H9 (cell line): ENCODE data around the gene EIF4E1B. TPM values are rescaled to one million over a fixed set of nuclear protein-coding genes. Genes with fewer than 3 reads are reported as not detected.

Source experiments
- DNase-seq: peaks from one replicate; pipeline ENCODE4 v3.0.0-alpha.2; 2017
- H2AFZ ChIP-seq: one replicate; pipeline ENCODE4 v1.6.1; 2013; ENCODE audit warnings: mild to moderate bottlenecking, low read length, control low read depth, moderate library complexity
- H2AK5ac ChIP-seq: 2 replicates; pipeline ENCODE4 v1.6.1; 2013; ENCODE audit warnings: low read length, control low read depth, mixed read lengths; ENCODE audit not compliant: insufficient read length
- H2BK120ac ChIP-seq: one replicate; pipeline ENCODE4 v1.6.1; 2013; ENCODE audit warnings: low read depth, mild to moderate bottlenecking, low read length, control low read depth, inconsistent platforms; ENCODE audit not compliant: poor library complexity, severe bottlenecking
- H2BK12ac ChIP-seq: 2 replicates; pipeline ENCODE4 v1.6.1; 2013; ENCODE audit warnings: low read length, control low read depth, mixed read lengths, low read depth; ENCODE audit not compliant: insufficient read length
- H2BK15ac ChIP-seq: 2 replicates; pipeline ENCODE4 v1.6.1; 2013; ENCODE audit warnings: low read depth, low read length, control low read depth
- H2BK20ac ChIP-seq: one replicate; pipeline ENCODE4 v1.6.1; 2013; ENCODE audit warnings: low read depth, mild to moderate bottlenecking, low read length, control low read depth, inconsistent platforms; ENCODE audit not compliant: poor library complexity, severe bottlenecking
- H2BK5ac ChIP-seq: 2 replicates; pipeline ENCODE4 v1.6.1; 2013; ENCODE audit warnings: low read length, control low read depth, mixed read lengths; ENCODE audit not compliant: insufficient read length
- H3K14ac ChIP-seq: 2 replicates; pipeline ENCODE4 v1.6.1; 2013; ENCODE audit warnings: low read length, control low read depth; ENCODE audit not compliant: insufficient read depth
- H3K18ac ChIP-seq: 2 replicates; pipeline ENCODE4 v1.6.1; 2013; ENCODE audit warnings: low read depth, mild to moderate bottlenecking, mixed read lengths, low read length, control low read depth; ENCODE audit not compliant: insufficient read length
- H3K23ac ChIP-seq: 2 replicates; pipeline ENCODE4 v1.6.1; 2013; ENCODE audit warnings: low read length, control low read depth, mixed read lengths, low read depth; ENCODE audit not compliant: insufficient read length
- H3K23me2 ChIP-seq: 2 replicates; pipeline ENCODE4 v1.6.1; 2013; ENCODE audit warnings: low read depth, mild to moderate bottlenecking, mixed read lengths, low read length, control low read depth; ENCODE audit not compliant: insufficient read length, poor library complexity, severe bottlenecking
- H3K27ac ChIP-seq: 2 replicates; pipeline ENCODE4 v1.5.1; 2013; ENCODE audit warnings: low read length, control low read depth, mixed read lengths, low read depth; ENCODE audit not compliant: insufficient read length
- H3K27me3 ChIP-seq: 2 replicates; pipeline ENCODE4 v1.6.1; 2013; ENCODE audit warnings: low read length, control low read depth, inconsistent platforms; ENCODE audit not compliant: insufficient read depth
- H3K4ac ChIP-seq: 2 replicates; pipeline ENCODE4 v1.6.1; 2013; ENCODE audit warnings: low read depth, mild to moderate bottlenecking, control low read depth, inconsistent platforms, low read length, moderate library complexity
- H3K4me1 ChIP-seq: 2 replicates; pipeline ENCODE4 v1.6.1; 2013; ENCODE audit warnings: low read length, control low read depth, inconsistent platforms; ENCODE audit not compliant: insufficient read depth
- H3K4me2 ChIP-seq: 2 replicates; pipeline ENCODE4 v1.6.1; 2013; ENCODE audit warnings: low read length, control low read depth, mixed read lengths; ENCODE audit not compliant: insufficient read length, insufficient read depth
- H3K56ac ChIP-seq: 2 replicates; pipeline ENCODE4 v1.6.1; 2013; ENCODE audit warnings: low read depth, mild to moderate bottlenecking, mixed read lengths, low read length, control low read depth; ENCODE audit not compliant: insufficient read length
- H3K79me1 ChIP-seq: 2 replicates; pipeline ENCODE4 v1.6.1; 2013; ENCODE audit warnings: low read depth, mild to moderate bottlenecking, moderate library complexity, low read length, control low read depth, inconsistent platforms; ENCODE audit not compliant: insufficient read depth, poor library complexity, severe bottlenecking
- H3K79me2 ChIP-seq: 2 replicates; pipeline ENCODE4 v1.6.1; 2013; ENCODE audit warnings: low read length, control low read depth, inconsistent platforms; ENCODE audit not compliant: insufficient read depth
- H3K9ac ChIP-seq: 2 replicates; pipeline ENCODE4 v1.6.1; 2013; ENCODE audit warnings: low read length, control low read depth, mixed read lengths; ENCODE audit not compliant: insufficient read length; ENCODE audit errors: extremely low read depth
- H3K9me3 ChIP-seq: one replicate; pipeline ENCODE4 v1.6.1; 2013; ENCODE audit warnings: low read depth, low read length, inconsistent platforms; ENCODE audit not compliant: control insufficient read depth
- H3T11ph ChIP-seq: one replicate; pipeline ENCODE4 v1.6.1; 2013; ENCODE audit warnings: mild to moderate bottlenecking, low read length, control low read depth, inconsistent platforms
- H4K20me1 ChIP-seq: one replicate; pipeline ENCODE4 v1.6.1; 2013; ENCODE audit not compliant: control insufficient read depth, insufficient read length, insufficient read depth
- H4K5ac ChIP-seq: 2 replicates; pipeline ENCODE4 v1.6.1; 2013; ENCODE audit warnings: low read depth, mild to moderate bottlenecking, mixed read lengths, low read length, control low read depth; ENCODE audit not compliant: insufficient read length
- H4K8ac ChIP-seq: replicated peaks from 2 replicates; pipeline ENCODE4 v1.6.1; 2013; ENCODE audit warnings: low read length, control low read depth, mixed read lengths, low read depth; ENCODE audit not compliant: insufficient read length
- H4K91ac ChIP-seq: 2 replicates; pipeline ENCODE4 v1.6.1; 2013; ENCODE audit warnings: low read depth, mild to moderate bottlenecking, moderate library complexity, mixed read lengths, low read length, control low read depth; ENCODE audit not compliant: insufficient read length
- H3K27ac Mint-ChIP-seq, 3 experiments: 2 replicates in 2 of 3; 3 replicates in 1 of 3; pipeline ENCODE4 v1.8.0; 2020 to 2021; ENCODE audit warnings: mixed read lengths in 3 of 3, mild to moderate bottlenecking in 1 of 3, moderate library complexity in 1 of 3
- H3K27me3 Mint-ChIP-seq: 2 replicates; pipeline ENCODE4 v1.8.0; 2021; ENCODE audit warnings: low read depth, mild to moderate bottlenecking, moderate library complexity, mixed read lengths
- H3K36me3 Mint-ChIP-seq, 3 experiments: 2 replicates in 2 of 3; 3 replicates in 1 of 3; pipeline ENCODE4 v1.8.0; 2020 to 2021; ENCODE audit warnings: low read depth in 3 of 3, mixed read lengths in 3 of 3; ENCODE audit not compliant: insufficient read depth in 1 of 3
- H3K4me1 Mint-ChIP-seq, 2 experiments: 2 replicates each; pipeline ENCODE4 v1.8.0; 2020; ENCODE audit warnings: mixed read lengths in 2 of 2
- H3K4me3 Mint-ChIP-seq, 2 experiments: 2 replicates in 1 of 2; 3 replicates in 1 of 2; pipeline ENCODE4 v1.8.0; 2020 to 2021; ENCODE audit warnings: mild to moderate bottlenecking in 2 of 2, mixed read lengths in 2 of 2, moderate library complexity in 1 of 2
- H3K9me3 Mint-ChIP-seq, 2 experiments: 2 replicates in 1 of 2; 3 replicates in 1 of 2; pipeline ENCODE4 v1.8.0; 2020; ENCODE audit warnings: mild to moderate bottlenecking in 2 of 2, mixed read lengths in 2 of 2, moderate library complexity in 1 of 2
- CTCF ChIP-seq: fragments of 200-600 bp; sonication (generic); conservative IDR thresholded peaks from 3 replicates; pipeline ENCODE4 v1.8.0; 2021; ENCODE audit warnings: antibody characterized with exemption, mild to moderate bottlenecking
- WGBS: extraction: QIAGEN DNeasy Blood & Tissue Kit; methylation state at CpG from one replicate; pipeline ENCODE4 v1.1.7; 2013; ENCODE audit warnings: missing lambda C conversion rate, low lambda C conversion rate, mixed read lengths; ENCODE audit not compliant: insufficient read length; ENCODE audit errors: extremely low coverage; 5-methylcytosine and 5-hydroxymethylcytosine counted together
- total RNA-seq: library from RNA; stranded (reverse); gene quantifications from 2 replicates; pipeline ENCODE4 v1.2.1, GENCODE V29; 2021

EIF4E1B gene
- total RNA-seq, 1 experiment from 2014 or later = 1.3 TPM

GRCh38 chr5:176687247-176687646 is 56.8 kb downstream of the EIF4E1B start:
- no peak overlapping the region for H2AFZ ChIP-seq
- no peak overlapping the region for H4K5ac ChIP-seq
- no peak overlapping the region for H4K8ac ChIP-seq
- no peak overlapping the region for H2BK5ac ChIP-seq
- no peak overlapping the region for H3K23ac ChIP-seq
- peaks cover 5 to 9% of the 10 kb centered on the region in 2 experiments; a peak in 4 of 5 replicates for H3K9me3 Mint-ChIP-seq
- H2BK12ac ChIP-seq = no peak overlapping the region
- H2BK15ac ChIP-seq = no peak overlapping the region
- no peak for TF ChIP-seq CTCF
- H3K56ac ChIP-seq = no peak overlapping the region
- peaks cover 0 to 10% (median 0%) of the 10 kb centered on the region in 3 experiments; a peak in 2 of 7 replicates for H3K36me3 Mint-ChIP-seq
- H3K79me2 ChIP-seq = no peaks in the 10 kb centered on the region
- H3K18ac ChIP-seq = no peak overlapping the region
- H3K27me3 ChIP-seq = no peaks in the 10 kb centered on the region
- no peak for DNase-seq
- no peak overlapping the region for H3K14ac ChIP-seq
- H3T11ph ChIP-seq = no peak overlapping the region
- no peak overlapping the region for H3K9ac ChIP-seq
- H3K4me1 ChIP-seq = no peaks in the 10 kb centered on the region; the same call in 1 of the 2 replicates
- peaks cover 31 to 39% of the 10 kb centered on the region in 2 experiments for H3K4me1 Mint-ChIP-seq
- H3K23me2 ChIP-seq = no peaks in the 10 kb centered on the region
- no peaks in the 10 kb centered on the region for H3K79me1 ChIP-seq
- H2BK20ac ChIP-seq = no peak overlapping the region
- no peaks in the 10 kb centered on the region for H3K9me3 ChIP-seq
- no peak overlapping the region for H3K4me3 Mint-ChIP-seq
- H2AK5ac ChIP-seq = no peak overlapping the region
- peak overlapping the region in 1 of 3 experiments; percentile 52; a peak in 1 of 7 replicates for H3K27ac Mint-ChIP-seq
- no peaks in the 10 kb centered on the region for H4K20me1 ChIP-seq
- no peak overlapping the region for H3K27ac ChIP-seq
- no peak overlapping the region for H3K4ac ChIP-seq
- H3K4me2 ChIP-seq = no peak overlapping the region
- WGBS = no CpG with 5 or more reads among the region's 10 CpGs
- H3K27me3 Mint-ChIP-seq = peaks cover 9% of the 10 kb centered on the region
- H2BK120ac ChIP-seq = no peak overlapping the region
- no peak overlapping the region for H4K91ac ChIP-seq
